ENCODE measurements around the gene HSPB2.
"Not testable (repeated sequence)": the region's sequence is repeated elsewhere in the genome, so short reads cannot be mapped to it uniquely, and the experiment has no call there.

HSPB2 gene, protein sequence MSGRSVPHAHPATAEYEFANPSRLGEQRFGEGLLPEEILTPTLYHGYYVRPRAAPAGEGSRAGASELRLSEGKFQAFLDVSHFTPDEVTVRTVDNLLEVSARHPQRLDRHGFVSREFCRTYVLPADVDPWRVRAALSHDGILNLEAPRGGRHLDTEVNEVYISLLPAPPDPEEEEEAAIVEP

DNA sequence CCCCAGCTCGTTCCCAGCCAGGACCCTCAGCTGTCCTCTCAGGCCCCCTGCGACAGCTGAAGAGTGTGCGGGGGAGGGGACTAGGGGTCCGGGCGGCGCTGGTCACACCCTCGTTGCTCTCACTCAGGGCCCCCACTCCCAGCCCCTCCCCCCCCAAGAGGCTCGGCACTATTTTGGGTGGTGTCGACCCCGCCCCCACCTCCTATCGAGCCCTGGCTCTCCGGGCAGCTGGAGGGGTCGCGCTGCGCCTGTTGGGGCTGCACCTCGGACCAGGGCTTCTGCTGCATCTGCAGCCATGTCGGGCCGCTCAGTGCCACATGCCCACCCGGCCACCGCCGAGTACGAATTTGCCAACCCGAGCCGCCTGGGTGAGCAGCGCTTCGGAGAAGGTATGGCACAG lies at the start of gene HSPB2:
HSPB2 (plus strand) TSS at position 200 of the 400 bp plus-strand sequence; CDS start at position 296, 96 bp downstream.
- no peak for DNase-seq

DNA sequence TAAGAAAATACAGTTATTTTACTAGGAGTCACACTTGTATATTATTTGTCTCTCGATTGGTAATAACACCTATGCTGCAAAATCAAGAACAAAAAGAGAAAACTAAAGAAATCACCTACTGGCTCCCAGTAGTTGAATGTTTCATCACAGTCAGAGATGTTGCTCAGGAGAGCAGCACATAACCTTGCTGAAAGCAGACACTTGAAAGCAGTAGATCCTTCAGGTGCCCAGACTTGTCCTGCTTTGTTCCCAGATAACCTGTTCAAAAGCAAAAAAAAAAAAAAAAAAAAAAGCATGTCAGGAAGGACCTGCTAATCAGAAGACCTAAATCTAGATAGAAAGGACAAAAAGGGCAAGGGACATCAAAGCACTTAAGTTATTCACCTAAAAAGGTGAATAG lies 42.4 kb upstream of the HSPB2 start:
- DNase-seq: no peak

DNA sequence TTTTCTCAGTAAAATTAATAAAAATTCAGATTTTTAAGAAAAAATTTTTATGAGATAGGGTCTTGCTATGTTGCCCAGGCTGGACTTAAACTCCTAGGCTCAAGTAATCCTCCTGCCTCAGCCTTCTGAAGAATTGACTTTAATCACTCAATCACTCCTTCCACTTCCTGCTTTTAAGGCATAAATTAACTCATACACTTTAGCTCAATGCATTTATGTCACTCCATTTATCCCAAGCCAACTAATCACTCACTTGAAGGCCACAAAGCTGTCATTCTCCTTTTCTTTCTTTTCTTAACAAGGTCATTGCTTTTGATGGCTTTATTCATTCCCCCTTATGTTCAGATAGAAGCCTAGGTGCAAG lies 42.0 kb upstream of the HSPB2 start:
- DNase-seq: no peak

DNA sequence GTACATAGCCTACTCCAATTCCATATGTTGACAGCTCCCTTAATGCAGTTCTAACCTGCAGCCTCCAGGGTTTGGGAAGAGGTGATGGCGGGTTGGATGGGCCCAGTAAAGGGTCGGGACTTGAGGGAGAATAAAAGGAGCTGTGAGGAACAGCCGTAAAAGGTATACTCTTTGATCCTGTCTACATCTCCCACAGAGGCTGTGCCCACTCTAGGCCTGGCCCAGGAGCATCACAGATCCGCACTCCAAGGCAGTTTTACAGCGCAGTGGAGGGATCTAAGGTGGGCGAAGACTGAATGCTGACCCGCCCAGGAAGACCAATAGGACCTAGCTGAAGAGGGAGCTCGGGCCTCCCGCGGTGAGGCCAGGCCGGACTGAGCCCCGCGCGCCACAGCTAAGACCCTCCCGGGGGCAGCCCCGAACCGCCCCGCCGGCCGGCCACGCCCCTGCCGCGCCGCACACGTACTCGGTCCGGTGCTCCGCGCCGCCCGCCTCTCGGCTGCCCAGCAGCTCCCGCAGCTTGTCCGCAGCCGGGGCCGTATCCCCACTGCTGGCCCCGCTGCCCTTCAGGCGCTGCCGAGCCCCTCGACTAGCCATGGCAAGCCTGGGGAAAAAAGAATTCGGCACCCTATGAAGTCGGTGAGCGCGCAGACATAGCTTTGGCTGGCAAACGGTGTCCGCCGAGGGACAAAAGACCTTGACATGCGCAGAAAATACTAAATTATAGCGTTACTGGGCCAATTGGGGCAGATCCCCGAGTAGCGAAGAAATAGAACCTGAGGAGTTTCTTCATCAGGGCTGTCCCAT lies 41.4 kb upstream of the HSPB2 start, which contains the start of gene ALG9:
ALG9 (minus strand) TSS at position 696 of the 807 bp plus-strand sequence; CDS start at position 597, 99 bp downstream.
- DNase-seq: peak; percentile 26

DNA sequence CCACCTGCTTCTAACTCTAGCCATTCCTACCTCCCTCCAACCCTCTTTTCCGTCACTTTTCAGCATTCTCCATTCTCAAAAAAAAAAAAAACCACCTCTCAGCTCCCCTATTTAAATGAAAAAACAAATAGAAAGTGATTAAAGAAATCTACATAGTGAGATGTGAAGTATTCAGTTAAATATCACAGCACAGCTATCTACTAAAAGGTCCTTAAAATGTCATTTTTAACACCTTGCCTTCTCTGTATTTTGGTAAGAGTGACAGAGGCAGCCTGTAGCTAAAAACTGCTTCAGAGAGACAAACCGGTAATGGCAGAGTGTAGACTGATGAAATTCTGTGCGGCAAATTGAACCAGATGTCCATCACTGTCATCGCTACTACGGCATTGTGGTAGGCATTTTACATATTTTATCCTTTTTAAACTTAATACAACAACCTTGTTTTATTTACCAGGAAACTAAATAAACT lies 40.8 kb upstream of the HSPB2 start:
- no peak for DNase-seq

DNA sequence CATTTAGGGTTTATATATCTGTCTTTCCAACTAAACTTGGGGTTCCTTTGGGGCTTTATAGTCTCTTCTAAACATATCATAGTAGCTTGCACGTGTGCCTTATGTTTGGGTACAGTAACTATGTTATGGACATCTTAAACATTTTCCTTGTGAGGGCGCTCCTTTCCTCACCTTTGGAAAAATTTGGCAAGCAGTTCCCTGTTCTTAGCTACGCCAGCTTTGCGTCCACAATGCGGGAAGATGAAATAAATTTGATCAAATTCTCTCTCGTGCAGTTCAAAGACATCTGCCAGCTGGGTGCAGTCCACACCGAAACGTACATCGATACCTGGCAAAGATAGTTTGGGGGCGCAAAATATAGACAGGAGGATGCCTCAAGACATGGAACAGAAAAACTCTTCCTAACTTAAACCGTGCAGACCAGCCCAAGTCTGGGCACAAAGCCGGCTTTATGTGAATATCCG lies 34.1 kb upstream of the HSPB2 start:
- DNase-seq: no peak

DNA sequence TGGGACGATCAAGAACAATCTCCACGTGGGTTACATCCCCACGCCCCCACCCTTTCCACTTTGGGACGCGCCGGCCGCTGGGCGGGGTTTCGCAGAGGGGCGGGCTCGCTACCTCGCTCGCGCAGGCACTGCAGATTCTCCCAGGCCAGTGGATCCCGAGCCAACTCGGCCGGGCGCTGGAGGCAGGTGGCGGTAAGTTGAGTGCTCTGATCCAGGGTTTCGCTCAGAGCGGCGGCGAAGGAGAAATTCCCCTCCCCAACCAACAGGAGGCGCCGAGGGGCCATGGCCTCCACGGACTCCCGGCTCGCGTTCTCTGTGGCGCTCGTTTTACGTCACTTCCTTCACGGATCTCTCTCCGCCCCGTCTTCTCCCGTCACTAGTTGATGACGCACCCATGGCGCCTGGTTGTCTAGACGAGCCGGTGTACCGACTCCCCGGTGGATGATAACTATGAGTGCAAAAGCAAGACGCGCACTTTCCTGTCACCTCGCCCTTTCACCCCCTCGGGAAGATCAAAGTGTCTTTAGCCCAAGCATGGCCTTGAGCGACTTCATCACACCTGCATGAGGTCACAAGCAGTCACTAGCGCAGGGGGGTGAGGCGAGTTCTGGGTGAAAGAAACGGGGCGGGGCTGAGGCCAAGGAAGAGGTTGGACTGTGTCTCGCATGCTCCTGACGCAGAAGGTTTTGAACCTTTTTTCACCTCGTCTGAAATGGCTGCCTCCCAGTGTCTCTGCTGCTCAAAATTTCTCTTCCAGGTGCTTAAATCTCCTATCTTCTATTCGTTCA lies 33.5 kb upstream of the HSPB2 start, which contains the start of the genes CFAP68 and FDXACB1:
CFAP68 (plus strand) TSS at position 693 of the 788 bp plus-strand sequence; CDS start at position 713, 20 bp downstream.
FDXACB1 (minus strand) TSS at position 317 of the 788 bp plus-strand sequence; CDS start at position 284, 33 bp downstream.
- DNase-seq: peak; percentile 63

DNA sequence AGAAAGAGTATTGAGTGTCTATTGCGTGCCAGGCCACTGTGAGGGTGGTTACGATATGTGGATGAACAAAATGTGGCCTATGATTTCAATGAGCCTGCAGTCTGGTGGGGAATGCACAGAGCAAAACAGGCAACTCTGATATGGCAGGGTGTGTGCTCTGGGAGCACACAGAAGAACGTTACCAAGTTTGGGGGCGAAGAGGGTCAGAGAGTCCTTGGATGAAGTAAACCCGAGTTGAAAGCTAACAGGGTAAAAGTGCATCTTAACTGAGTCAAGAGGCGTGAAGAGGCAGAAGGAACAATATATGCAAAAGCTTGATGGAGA lies 32.9 kb upstream of the HSPB2 start:
- no peak for DNase-seq

DNA sequence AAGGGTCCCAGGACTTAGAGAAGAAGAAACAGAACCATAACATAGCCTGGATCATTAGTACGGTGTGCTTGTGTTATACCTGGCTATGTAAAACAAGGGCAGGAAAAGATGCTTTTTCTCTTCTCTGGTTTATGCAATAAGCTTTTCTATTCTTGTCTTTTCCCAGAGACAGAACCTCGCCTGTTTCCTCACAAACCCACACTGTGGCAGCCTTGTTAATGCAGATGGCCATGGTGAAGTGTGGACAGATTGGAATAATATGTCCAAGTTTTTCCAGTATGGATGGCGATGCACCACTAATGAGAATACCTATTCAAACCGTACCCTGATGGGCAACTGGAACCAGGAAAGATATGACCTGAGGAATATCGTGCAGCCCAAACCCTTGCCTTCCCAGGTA lies 30.3 kb upstream of the HSPB2 start:
- DNase-seq: no peak

DNA sequence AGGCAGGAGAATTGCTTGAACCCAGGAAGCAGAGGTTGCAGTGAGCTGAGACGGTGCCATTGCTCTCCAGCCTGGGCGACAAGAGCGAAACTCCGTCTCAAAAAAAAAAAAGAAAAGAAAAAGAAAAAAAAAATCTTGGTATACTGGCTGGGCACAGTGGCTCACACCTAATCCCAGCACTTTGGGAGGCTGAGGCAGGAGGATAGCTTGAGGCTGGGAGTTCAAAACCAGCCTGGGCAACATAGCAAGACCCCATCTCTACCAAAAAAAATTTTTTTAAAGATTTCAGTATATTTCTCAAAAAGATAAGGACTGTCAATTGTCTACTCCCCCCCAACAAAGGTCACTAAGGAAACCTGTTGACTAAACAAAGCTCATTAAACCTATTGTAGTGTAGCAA lies 27.5 kb upstream of the HSPB2 start:
- DNase-seq: not testable (repeated sequence)

DNA sequence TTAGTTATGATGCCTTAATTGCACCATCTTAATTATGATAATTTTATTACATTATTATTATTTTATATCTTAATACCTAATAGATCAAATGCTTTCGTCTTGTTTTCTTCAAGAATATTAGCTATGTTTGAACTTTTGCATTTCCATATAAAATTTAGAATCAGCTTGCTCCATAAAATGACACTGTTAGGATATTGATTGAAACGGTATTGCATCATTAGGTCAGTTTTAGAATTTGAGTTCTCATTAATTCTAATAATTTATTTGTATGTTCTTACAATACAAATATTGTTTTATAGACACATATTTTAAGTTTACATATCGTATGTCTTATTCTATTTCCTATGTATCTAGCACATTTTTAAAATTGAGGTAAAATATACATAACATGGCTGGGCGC lies 26.5 kb upstream of the HSPB2 start:
- DNase-seq: no peak

DNA sequence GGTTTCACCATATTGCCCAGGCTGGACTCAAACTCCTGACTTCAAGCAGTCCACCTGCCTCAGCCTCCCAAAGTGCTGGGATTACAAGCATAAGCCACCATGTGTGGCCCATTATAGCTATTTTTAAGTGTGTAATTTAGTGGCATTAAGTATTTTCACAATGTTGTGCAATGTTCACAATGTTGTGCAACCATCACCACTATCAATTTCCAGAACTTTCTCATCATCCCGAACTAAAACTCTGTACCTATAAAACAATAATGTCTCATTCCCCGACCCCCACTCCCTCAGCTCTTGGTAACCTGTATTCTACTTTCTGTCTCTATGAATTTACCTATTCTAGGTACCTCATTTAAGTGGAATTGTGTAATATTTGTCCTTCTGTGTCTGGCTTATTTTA lies 25.7 kb upstream of the HSPB2 start:
- DNase-seq: no peak

DNA sequence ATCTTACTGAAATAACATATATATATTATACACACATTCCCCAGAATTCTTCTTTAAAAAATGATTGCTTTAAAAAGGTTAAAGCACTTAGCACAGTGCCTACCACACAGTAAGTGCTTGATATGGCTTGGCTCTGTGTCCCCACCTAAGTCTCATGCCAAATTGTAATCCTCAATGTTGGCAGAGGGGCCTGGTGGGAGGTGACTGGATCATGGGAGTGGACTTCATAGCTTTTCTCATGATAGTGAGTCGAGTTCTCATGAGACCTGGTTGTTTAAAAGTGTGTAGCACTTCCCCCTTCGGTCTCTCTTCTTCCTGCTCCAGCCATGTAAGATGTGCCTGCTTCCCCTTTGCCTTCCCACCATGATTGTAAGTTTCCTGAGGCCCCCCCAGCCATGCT lies 7.1 kb upstream of the HSPB2 start:
- DNase-seq: no peak

DNA sequence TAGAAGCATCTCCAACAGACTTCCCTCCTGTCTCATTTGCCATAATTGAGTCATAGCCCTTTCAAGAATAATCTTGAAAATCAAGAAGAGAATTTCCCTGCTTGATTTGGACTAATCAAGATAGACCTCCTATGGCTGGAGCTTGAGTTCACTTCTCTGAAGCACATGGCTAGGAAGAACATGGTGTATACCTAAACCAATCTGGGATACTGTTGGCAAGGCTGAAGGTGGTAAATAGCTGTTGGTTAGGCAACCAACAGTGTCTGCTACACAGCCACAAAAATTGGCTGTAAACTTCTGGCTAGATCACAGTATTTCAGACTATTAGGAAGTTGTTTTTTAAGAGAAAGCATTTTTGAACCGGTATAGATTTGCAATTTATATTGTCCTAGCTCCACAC lies 5.9 kb upstream of the HSPB2 start:
- DNase-seq: no peak

DNA sequence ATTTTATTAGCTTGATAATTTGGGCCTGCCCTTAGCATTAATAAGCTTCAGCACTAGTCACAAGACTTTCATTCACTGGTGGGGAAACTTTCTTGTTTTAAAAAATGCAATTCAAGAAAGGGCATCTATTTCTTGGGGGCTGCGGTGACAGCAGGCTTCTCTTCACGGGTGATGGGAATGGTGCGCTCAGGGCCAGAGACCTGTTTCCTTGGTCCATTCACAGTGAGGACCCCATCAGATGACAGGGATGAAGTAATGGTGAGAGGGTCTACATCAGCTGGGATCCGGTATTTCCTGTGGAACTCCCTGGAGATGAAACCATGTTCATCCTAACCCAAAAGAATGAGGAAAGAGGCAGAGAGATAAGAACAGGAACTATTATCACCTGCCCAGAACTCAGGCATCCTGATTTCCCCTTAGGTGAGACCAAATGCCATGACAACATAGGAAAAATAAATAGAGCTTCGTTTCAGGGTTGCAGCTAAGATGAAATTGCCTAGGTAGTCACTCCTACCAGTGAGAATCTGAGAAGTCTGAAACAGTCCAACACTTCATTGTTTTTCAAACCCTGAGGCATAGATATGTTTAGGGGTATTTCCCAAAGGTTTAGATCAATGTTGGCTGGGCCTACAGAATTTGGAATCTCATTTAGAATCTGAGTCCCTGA lies 3.8 kb upstream of the HSPB2 start:
- DNase-seq: no peak

DNA sequence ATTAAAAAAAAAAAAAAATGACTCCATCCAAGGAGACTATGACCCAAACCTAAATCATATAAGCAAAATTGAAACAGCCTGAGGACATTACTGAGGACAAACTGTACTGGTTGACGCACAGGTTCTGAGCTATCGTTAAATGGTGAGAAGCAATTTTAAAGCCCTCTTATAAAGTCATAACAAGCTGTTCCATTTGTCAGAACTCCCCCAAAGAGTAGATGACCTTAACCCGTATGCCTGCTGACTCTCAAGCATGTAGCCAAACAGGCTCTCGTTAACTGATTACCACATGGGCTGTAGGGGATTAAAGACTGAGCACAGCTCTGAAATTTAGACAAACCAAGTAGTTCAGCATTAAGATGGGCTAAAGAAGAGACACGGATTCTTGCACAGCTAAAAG lies 3.2 kb upstream of the HSPB2 start:
- no peak for DNase-seq

DNA sequence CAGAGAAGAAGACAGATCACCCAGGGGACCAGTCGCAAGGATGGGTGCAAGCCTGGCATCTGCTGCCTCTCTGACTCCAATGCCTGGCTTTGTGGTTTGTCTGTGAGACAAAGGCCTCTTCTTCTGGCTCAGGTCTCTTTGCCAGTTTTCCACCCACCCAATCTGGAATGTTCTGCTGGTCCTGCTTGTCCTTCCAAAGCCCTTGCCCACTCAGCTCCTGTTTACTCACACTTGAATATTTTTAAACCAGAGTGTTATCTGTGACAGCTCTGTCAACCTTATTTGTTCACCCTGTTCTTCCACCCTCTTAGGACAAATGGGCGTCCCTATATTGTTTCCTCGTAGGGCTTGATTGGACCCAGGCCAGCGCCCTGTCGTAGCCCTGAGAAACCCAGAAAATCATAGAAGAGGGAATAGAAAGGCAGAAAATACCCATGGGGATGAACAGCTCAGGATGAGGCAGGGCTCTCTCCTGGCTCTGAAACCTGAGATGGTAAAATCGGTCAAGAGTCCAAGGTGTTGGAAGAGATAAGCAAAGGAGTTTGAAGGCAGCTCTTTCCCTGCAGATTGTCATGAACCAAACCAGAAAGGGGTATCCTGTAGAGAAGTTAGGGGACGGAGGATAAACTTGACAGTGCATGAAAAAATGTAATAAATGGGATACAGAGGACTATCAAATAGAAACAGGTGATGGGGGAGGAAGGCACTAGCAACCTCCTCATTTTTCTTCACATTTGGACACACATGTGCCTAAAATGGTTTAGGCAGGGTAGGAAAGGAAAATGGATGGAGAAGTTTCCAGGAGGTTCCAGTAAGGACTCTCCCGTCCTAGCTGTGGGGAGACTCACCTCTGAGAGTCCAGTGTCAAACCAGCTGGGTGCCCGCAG lies 1.6 kb upstream of the HSPB2 start:
- no peak for DNase-seq

DNA sequence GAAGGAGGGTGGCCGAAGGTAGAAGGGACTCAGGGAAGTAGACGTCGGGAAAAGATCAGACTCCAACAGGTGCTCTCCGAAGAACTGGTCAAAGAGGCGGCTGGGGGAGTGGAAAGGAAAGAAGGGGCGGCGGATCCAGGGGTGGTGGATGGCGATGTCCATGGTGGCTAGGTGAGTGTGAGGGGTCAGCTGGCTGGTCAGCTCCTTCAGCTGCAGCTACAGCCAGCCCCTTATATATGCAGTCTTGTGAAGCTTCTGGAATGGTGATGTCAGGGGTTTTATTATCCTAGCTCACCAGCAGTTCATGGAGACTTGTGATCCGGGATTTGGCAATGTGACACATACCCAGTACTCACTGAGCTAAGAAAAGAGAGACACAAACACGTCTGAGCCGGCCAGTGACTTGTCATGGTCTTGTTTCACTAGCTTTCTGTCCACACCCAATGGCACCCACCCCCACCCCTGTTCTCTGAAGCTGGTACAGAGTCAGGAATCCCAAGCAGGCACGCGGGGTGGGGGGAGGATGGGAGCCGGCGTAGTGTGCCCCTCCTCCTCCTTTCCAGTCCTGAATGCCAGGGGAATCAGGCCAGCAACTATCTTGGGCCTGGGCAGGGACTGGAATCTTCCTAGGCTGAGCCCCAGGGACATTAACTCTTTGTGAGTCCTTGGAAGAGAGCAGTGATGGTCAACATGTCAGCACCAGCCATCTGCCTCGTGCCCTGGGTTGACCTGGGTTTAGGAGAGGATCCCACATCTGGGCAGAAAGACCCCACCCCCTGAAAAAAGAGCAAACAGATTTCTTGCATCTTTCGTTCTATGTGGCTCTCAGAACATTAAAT lies 752 bp upstream of the HSPB2 start, which contains the start of gene CRYAB:
CRYAB (minus strand) TSS at position 208 of the 839 bp plus-strand sequence; CDS start at position 162, 46 bp downstream.
- DNase-seq: peak; percentile 34

DNA sequence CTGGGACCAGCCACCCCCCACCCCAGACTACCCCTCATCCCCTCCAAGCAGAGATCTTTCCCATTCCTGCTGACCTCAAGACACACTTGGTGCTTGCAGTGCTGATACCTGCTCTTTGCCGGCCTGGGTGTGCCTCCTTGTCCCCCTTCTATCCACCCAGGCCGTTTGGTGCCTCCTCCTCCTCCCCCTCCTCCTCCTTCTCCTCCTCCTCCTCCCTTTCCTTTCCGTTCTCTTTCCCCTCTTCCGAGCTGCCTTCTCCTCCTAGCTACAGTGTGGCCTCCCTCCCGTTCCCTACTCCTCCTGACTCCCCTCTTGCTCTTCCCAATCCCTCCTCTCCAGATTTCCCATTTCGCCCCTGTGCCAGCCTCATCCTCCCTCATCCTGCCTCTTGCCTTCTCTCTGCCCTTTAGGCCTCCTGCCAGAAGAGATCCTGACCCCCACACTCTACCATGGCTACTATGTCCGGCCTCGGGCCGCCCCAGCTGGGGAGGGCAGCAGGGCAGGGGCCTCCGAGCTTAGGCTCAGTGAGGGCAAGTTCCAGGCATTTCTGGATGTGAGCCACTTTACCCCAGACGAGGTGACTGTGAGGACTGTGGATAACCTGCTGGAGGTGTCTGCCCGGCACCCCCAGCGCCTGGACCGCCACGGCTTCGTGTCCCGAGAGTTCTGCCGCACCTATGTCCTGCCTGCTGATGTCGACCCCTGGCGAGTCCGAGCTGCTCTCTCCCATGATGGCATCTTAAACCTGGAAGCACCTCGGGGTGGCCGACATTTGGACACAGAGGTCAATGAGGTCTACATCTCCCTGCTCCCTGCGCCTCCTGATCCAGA lies 712 bp downstream of the HSPB2 start:
- DNase-seq: no peak

DNA sequence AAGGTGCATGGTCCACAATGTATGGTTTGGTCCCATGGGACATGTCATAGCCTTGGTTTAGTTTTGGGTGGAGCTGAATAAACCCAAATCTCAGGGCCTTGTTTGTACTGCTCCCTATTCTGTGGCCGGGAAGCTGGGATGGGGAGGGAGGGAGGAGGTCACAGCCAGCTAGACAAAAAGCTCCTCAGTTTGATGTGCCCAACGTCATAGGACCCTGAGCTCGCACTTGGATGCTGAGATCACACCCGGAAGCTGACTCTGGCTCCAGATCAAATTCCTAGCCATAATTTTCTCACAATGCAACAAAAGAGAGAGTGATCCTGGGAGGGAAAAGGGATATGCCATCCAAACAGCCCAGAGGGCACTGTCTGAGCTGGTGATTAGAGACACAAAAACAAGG lies 1.5 kb downstream of the HSPB2 start:
- no peak for DNase-seq
